Sigmoid colon (tissue), 4 donors: Measurements from ENCODE around the gene TRAPPC3L.

Experiments
- CTCF ChIP-seq, 4 experiments: fragments of 450-650 bp in 3 of 4; fragments of 200-600 bp in 1 of 4; IDR thresholded peaks; one replicate each; pipeline ENCODE4 v1.5.1; 2016 to 2019; ENCODE audit warnings: antibody characterized with exemption in 4 of 4, mild to moderate bottlenecking in 3 of 4, moderate library complexity in 2 of 4
- EP300 ChIP-seq, 4 donors: sonication (generic); formaldehyde crosslinking; IDR thresholded peaks; one replicate each; pipeline ENCODE4 v1.6.1; 2017; ENCODE audit warnings: antibody characterized with exemption in 4 of 4
- POLR2A ChIP-seq, 2 donors: fragments of 450-650 bp; IDR thresholded peaks; one replicate each; pipeline ENCODE4 v1.6.1; 2016; ENCODE audit warnings: antibody characterized with exemption in 2 of 2, mild to moderate bottlenecking in 2 of 2, moderate library complexity in 2 of 2
- POLR2AphosphoS5 ChIP-seq, 4 donors: sonication (generic); formaldehyde crosslinking; IDR thresholded peaks; one replicate each; pipeline ENCODE4 v1.6.1; 2017; ENCODE audit warnings: antibody characterized with exemption in 4 of 4

GRCh38 chr6:116467514-116467913, 78.0 kb downstream of the TRAPPC3L start:
- TF ChIP-seq POLR2AphosphoS5 (IDR thresholded peaks at IDR 0.05) (no peak), CTCF (IDR thresholded peaks at IDR 0.05) (no peak), POLR2A (IDR thresholded peaks at IDR 0.05) (no peak), EP300 (IDR thresholded peaks at IDR 0.05) (no peak)
